H9 (cell line): ENCODE data around the gene SRGAP1. TPM values are rescaled to one million over a fixed set of nuclear protein-coding genes. Genes with fewer than 3 reads are reported as not detected.

ENCODE experiments used
- DNase-seq: peaks from one replicate; pipeline ENCODE4 v3.0.0-alpha.2; 2017
- H2AFZ ChIP-seq: one replicate; pipeline ENCODE4 v1.6.1; 2013; ENCODE audit warnings: mild to moderate bottlenecking, low read length, control low read depth, moderate library complexity
- H2AK5ac ChIP-seq: 2 replicates; pipeline ENCODE4 v1.6.1; 2013; ENCODE audit warnings: low read length, control low read depth, mixed read lengths; ENCODE audit not compliant: insufficient read length
- H2BK120ac ChIP-seq: one replicate; pipeline ENCODE4 v1.6.1; 2013; ENCODE audit warnings: low read depth, mild to moderate bottlenecking, low read length, control low read depth, inconsistent platforms; ENCODE audit not compliant: poor library complexity, severe bottlenecking
- H2BK12ac ChIP-seq: 2 replicates; pipeline ENCODE4 v1.6.1; 2013; ENCODE audit warnings: low read length, control low read depth, mixed read lengths, low read depth; ENCODE audit not compliant: insufficient read length
- H2BK15ac ChIP-seq: 2 replicates; pipeline ENCODE4 v1.6.1; 2013; ENCODE audit warnings: low read depth, low read length, control low read depth
- H2BK20ac ChIP-seq: one replicate; pipeline ENCODE4 v1.6.1; 2013; ENCODE audit warnings: low read depth, mild to moderate bottlenecking, low read length, control low read depth, inconsistent platforms; ENCODE audit not compliant: poor library complexity, severe bottlenecking
- H2BK5ac ChIP-seq: 2 replicates; pipeline ENCODE4 v1.6.1; 2013; ENCODE audit warnings: low read length, control low read depth, mixed read lengths; ENCODE audit not compliant: insufficient read length
- H3K14ac ChIP-seq: 2 replicates; pipeline ENCODE4 v1.6.1; 2013; ENCODE audit warnings: low read length, control low read depth; ENCODE audit not compliant: insufficient read depth
- H3K18ac ChIP-seq: 2 replicates; pipeline ENCODE4 v1.6.1; 2013; ENCODE audit warnings: low read depth, mild to moderate bottlenecking, mixed read lengths, low read length, control low read depth; ENCODE audit not compliant: insufficient read length
- H3K23ac ChIP-seq: 2 replicates; pipeline ENCODE4 v1.6.1; 2013; ENCODE audit warnings: low read length, control low read depth, mixed read lengths, low read depth; ENCODE audit not compliant: insufficient read length
- H3K23me2 ChIP-seq: 2 replicates; pipeline ENCODE4 v1.6.1; 2013; ENCODE audit warnings: low read depth, mild to moderate bottlenecking, mixed read lengths, low read length, control low read depth; ENCODE audit not compliant: insufficient read length, poor library complexity, severe bottlenecking
- H3K27ac ChIP-seq: 2 replicates; pipeline ENCODE4 v1.5.1; 2013; ENCODE audit warnings: low read length, control low read depth, mixed read lengths, low read depth; ENCODE audit not compliant: insufficient read length
- H3K27me3 ChIP-seq: 2 replicates; pipeline ENCODE4 v1.6.1; 2013; ENCODE audit warnings: low read length, control low read depth, inconsistent platforms; ENCODE audit not compliant: insufficient read depth
- H3K4ac ChIP-seq: 2 replicates; pipeline ENCODE4 v1.6.1; 2013; ENCODE audit warnings: low read depth, mild to moderate bottlenecking, control low read depth, inconsistent platforms, low read length, moderate library complexity
- H3K4me1 ChIP-seq: 2 replicates; pipeline ENCODE4 v1.6.1; 2013; ENCODE audit warnings: low read length, control low read depth, inconsistent platforms; ENCODE audit not compliant: insufficient read depth
- H3K4me2 ChIP-seq: 2 replicates; pipeline ENCODE4 v1.6.1; 2013; ENCODE audit warnings: low read length, control low read depth, mixed read lengths; ENCODE audit not compliant: insufficient read length, insufficient read depth
- H3K56ac ChIP-seq: 2 replicates; pipeline ENCODE4 v1.6.1; 2013; ENCODE audit warnings: low read depth, mild to moderate bottlenecking, mixed read lengths, low read length, control low read depth; ENCODE audit not compliant: insufficient read length
- H3K79me1 ChIP-seq: 2 replicates; pipeline ENCODE4 v1.6.1; 2013; ENCODE audit warnings: low read depth, mild to moderate bottlenecking, moderate library complexity, low read length, control low read depth, inconsistent platforms; ENCODE audit not compliant: insufficient read depth, poor library complexity, severe bottlenecking
- H3K79me2 ChIP-seq: 2 replicates; pipeline ENCODE4 v1.6.1; 2013; ENCODE audit warnings: low read length, control low read depth, inconsistent platforms; ENCODE audit not compliant: insufficient read depth
- H3K9ac ChIP-seq: 2 replicates; pipeline ENCODE4 v1.6.1; 2013; ENCODE audit warnings: low read length, control low read depth, mixed read lengths; ENCODE audit not compliant: insufficient read length; ENCODE audit errors: extremely low read depth
- H3K9me3 ChIP-seq: one replicate; pipeline ENCODE4 v1.6.1; 2013; ENCODE audit warnings: low read depth, low read length, inconsistent platforms; ENCODE audit not compliant: control insufficient read depth
- H3T11ph ChIP-seq: one replicate; pipeline ENCODE4 v1.6.1; 2013; ENCODE audit warnings: mild to moderate bottlenecking, low read length, control low read depth, inconsistent platforms
- H4K20me1 ChIP-seq: one replicate; pipeline ENCODE4 v1.6.1; 2013; ENCODE audit not compliant: control insufficient read depth, insufficient read length, insufficient read depth
- H4K5ac ChIP-seq: 2 replicates; pipeline ENCODE4 v1.6.1; 2013; ENCODE audit warnings: low read depth, mild to moderate bottlenecking, mixed read lengths, low read length, control low read depth; ENCODE audit not compliant: insufficient read length
- H4K8ac ChIP-seq: replicated peaks from 2 replicates; pipeline ENCODE4 v1.6.1; 2013; ENCODE audit warnings: low read length, control low read depth, mixed read lengths, low read depth; ENCODE audit not compliant: insufficient read length
- H4K91ac ChIP-seq: 2 replicates; pipeline ENCODE4 v1.6.1; 2013; ENCODE audit warnings: low read depth, mild to moderate bottlenecking, moderate library complexity, mixed read lengths, low read length, control low read depth; ENCODE audit not compliant: insufficient read length
- H3K27ac Mint-ChIP-seq, 3 experiments: 2 replicates in 2 of 3; 3 replicates in 1 of 3; pipeline ENCODE4 v1.8.0; 2020 to 2021; ENCODE audit warnings: mixed read lengths in 3 of 3, mild to moderate bottlenecking in 1 of 3, moderate library complexity in 1 of 3
- H3K27me3 Mint-ChIP-seq: 2 replicates; pipeline ENCODE4 v1.8.0; 2021; ENCODE audit warnings: low read depth, mild to moderate bottlenecking, moderate library complexity, mixed read lengths
- H3K36me3 Mint-ChIP-seq, 3 experiments: 2 replicates in 2 of 3; 3 replicates in 1 of 3; pipeline ENCODE4 v1.8.0; 2020 to 2021; ENCODE audit warnings: low read depth in 3 of 3, mixed read lengths in 3 of 3; ENCODE audit not compliant: insufficient read depth in 1 of 3
- H3K4me1 Mint-ChIP-seq, 2 experiments: 2 replicates each; pipeline ENCODE4 v1.8.0; 2020; ENCODE audit warnings: mixed read lengths in 2 of 2
- H3K4me3 Mint-ChIP-seq, 2 experiments: 2 replicates in 1 of 2; 3 replicates in 1 of 2; pipeline ENCODE4 v1.8.0; 2020 to 2021; ENCODE audit warnings: mild to moderate bottlenecking in 2 of 2, mixed read lengths in 2 of 2, moderate library complexity in 1 of 2
- H3K9me3 Mint-ChIP-seq, 2 experiments: 2 replicates in 1 of 2; 3 replicates in 1 of 2; pipeline ENCODE4 v1.8.0; 2020; ENCODE audit warnings: mild to moderate bottlenecking in 2 of 2, mixed read lengths in 2 of 2, moderate library complexity in 1 of 2
- CTCF ChIP-seq: fragments of 200-600 bp; sonication (generic); conservative IDR thresholded peaks from 3 replicates; pipeline ENCODE4 v1.8.0; 2021; ENCODE audit warnings: antibody characterized with exemption, mild to moderate bottlenecking
- WGBS: extraction: QIAGEN DNeasy Blood & Tissue Kit; methylation state at CpG from one replicate; pipeline ENCODE4 v1.1.7; 2013; ENCODE audit warnings: missing lambda C conversion rate, low lambda C conversion rate, mixed read lengths; ENCODE audit not compliant: insufficient read length; ENCODE audit errors: extremely low coverage; 5-methylcytosine and 5-hydroxymethylcytosine counted together
- total RNA-seq: library from RNA; stranded (reverse); gene quantifications from 2 replicates; pipeline ENCODE4 v1.2.1, GENCODE V29; 2021

Gene SRGAP1
- total RNA-seq, 1 experiment from 2014 or later, result 4.8 TPM

GRCh38 chr12:64187370-64187769 lies 342.9 kb downstream of the SRGAP1 start:
- H3K4me2 ChIP-seq, result no peak overlapping the region
- DNase-seq, result no peak
- H3K56ac ChIP-seq, result no peak overlapping the region
- H2AFZ ChIP-seq, result no peak overlapping the region
- no peak overlapping the region for H3K4ac ChIP-seq
- H3K9me3 Mint-ChIP-seq, result no peaks in the 10 kb centered on the region
- no peaks in the 10 kb centered on the region for H3K4me1 ChIP-seq
- no peak overlapping the region for H2AK5ac ChIP-seq
- no peaks in the 10 kb centered on the region for H3K27me3 ChIP-seq
- no peak overlapping the region for H4K91ac ChIP-seq
- no peaks in the 10 kb centered on the region for H3K4me1 Mint-ChIP-seq
- no peak overlapping the region for H3K27ac ChIP-seq
- H3K36me3 Mint-ChIP-seq, result peaks cover 0 to 1% (median 0%) of the 10 kb centered on the region in 3 experiments; a peak in 2 of 7 replicates
- no peak overlapping the region for H2BK120ac ChIP-seq
- no peak overlapping the region for H2BK12ac ChIP-seq
- no peaks in the 10 kb centered on the region for H3K27me3 Mint-ChIP-seq
- no peaks in the 10 kb centered on the region for H3K23me2 ChIP-seq
- H3K27ac Mint-ChIP-seq, result no peak overlapping the region; a peak in 1 of 7 replicates
- no peak for TF ChIP-seq CTCF
- no CpG with 5 or more reads among the region's 3 CpGs for WGBS
- H3K23ac ChIP-seq, result no peak overlapping the region
- no peak overlapping the region for H3K9ac ChIP-seq
- H3K79me1 ChIP-seq, result no peaks in the 10 kb centered on the region
- no peak overlapping the region for H2BK5ac ChIP-seq
- no peaks in the 10 kb centered on the region for H3K9me3 ChIP-seq
- H3K14ac ChIP-seq, result no peak overlapping the region
- H4K20me1 ChIP-seq, result no peaks in the 10 kb centered on the region
- no peak overlapping the region for H4K8ac ChIP-seq
- no peak overlapping the region for H4K5ac ChIP-seq
- H3K79me2 ChIP-seq, result no peaks in the 10 kb centered on the region
- no peak overlapping the region for H2BK15ac ChIP-seq
- no peak overlapping the region for H3K18ac ChIP-seq
- no peak overlapping the region for H3T11ph ChIP-seq
- no peak overlapping the region for H3K4me3 Mint-ChIP-seq
- no peak overlapping the region for H2BK20ac ChIP-seq
